Testis (tissue), 3 donors: ENCODE measurements around the gene CDON. TPM values are rescaled to one million over a fixed set of nuclear protein-coding genes. Genes with fewer than 3 reads are reported as not detected.

Experiments
- DNase-seq: peaks from one replicate; pipeline ENCODE4 v3.0.0-alpha.2; 2019
- H3K27ac ChIP-seq, 2 donors: fragments of 200-600 bp; sonication (generic); one replicate each; pipeline ENCODE4 v1.5.1; 2019
- H3K27me3 ChIP-seq: fragments of 200-600 bp; sonication (generic); one replicate; pipeline ENCODE4 v1.5.1; 2019
- H3K36me3 ChIP-seq: fragments of 200-600 bp; sonication (generic); one replicate; pipeline ENCODE4 v1.5.1; 2017; ENCODE audit warnings: low read depth; ENCODE audit errors: missing control alignments
- H3K4me1 ChIP-seq: fragments of 200-600 bp; sonication (generic); one replicate; pipeline ENCODE4 v1.5.1; 2019
- H3K4me3 ChIP-seq, 2 donors: fragments of 200-600 bp; sonication (generic); one replicate each; pipeline ENCODE4 v1.5.1; 2017 to 2019
- H3K9me3 ChIP-seq: fragments of 200-600 bp; sonication (generic); one replicate; pipeline ENCODE4 v1.5.1; 2017
- POLR2A ChIP-seq: fragments of 450-650 bp; IDR thresholded peaks from one replicate; pipeline ENCODE4 v1.6.1; 2017; ENCODE audit warnings: antibody characterized with exemption, mild to moderate bottlenecking, moderate library complexity
- WGBS, 2 donors: methylation state at CpG; one replicate each; pipeline ENCODE4 v1.1.5; 2018; 5-methylcytosine and 5-hydroxymethylcytosine counted together
- intact Hi-C: fragments of 100-400 bp; cut with DNase I; formaldehyde crosslinking; loops from one replicate; pipeline ENCODE4 v1.15.1; 2023; ENCODE audit warnings: low total_unique reads
- polyA plus RNA-seq: library from polyadenylated mRNA; stranded (reverse); fragments of 350-450 nt; fragmentation: Illumina TruSeq; extraction: RNeasy Lipid Tissue Mini Kit (QIAGEN cat#74804); gene quantifications from one replicate; pipeline ENCODE4 v1.2.3, GENCODE V29; 2014; ENCODE audit warnings: low read depth, low replicate concordance; ENCODE audit not compliant: insufficient read depth
- total RNA-seq, 2 donors: library from RNA; depleted of rRNA; stranded (reverse); fragments of >200 nt; gene quantifications; one replicate each; pipeline ENCODE4 v1.2.3, GENCODE V29; 2016
- TF ChIP-seq, protein P1 (sequence below), 3 experiments: fragments of 450-650 bp in 2 of 3; fragments of 200-600 bp in 1 of 3; sonication (generic) in 1 of 3; IDR thresholded peaks; one replicate each; pipeline ENCODE4 v1.5.1; 2016 to 2019; ENCODE audit warnings: antibody characterized with exemption in 3 of 3, mild to moderate bottlenecking in 2 of 3, moderate library complexity in 1 of 3

The CDON gene
- total and polyA plus RNA-seq, 3 donors from 2014 or later: 20.6 to 27.7 (median 23.9) TPM

DNA sequence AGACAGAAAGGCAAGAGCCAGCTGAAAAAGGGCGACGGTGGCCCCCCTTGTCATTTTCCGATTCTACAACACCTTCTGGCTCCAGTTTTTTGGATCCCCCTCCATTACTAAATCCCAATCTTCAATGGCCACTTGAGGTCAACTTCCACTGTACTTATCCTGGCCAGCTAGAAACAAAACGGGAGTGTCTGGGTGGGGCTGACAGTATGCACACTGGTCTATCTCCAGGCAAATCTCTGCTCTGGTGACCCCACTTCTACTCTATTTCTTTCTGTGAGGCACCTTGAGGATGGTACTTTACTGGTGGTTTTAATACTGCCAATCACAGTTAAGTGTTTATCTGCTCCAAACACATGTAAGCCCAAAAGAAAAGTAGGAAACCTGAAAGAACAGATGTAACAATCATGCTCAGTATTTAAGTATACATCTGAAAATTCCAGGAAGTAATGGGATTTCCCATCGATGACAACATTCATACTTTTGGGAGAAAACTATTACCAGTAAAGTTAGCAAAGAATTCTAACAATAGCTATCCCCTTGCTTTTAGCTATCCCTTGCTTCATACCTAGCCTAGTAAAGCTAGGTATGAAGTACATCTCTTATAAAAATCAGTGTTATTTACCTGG, 16.0 kb downstream of the CDON start:
- Histone ChIP-seq H3K27ac (no peak overlapping the region), H3K4me3 (no peak overlapping the region), H3K27me3 (no peaks in the 10 kb centered on the region), H3K9me3 (no peaks in the 10 kb centered on the region), H3K36me3 (no peaks in the 10 kb centered on the region), H3K4me1 (no peaks in the 10 kb centered on the region)
- WGBS, 2 donors: 82 to 90% methylated on average over 5 of the region's 5 CpGs
- TF ChIP-seq, protein P1, sequence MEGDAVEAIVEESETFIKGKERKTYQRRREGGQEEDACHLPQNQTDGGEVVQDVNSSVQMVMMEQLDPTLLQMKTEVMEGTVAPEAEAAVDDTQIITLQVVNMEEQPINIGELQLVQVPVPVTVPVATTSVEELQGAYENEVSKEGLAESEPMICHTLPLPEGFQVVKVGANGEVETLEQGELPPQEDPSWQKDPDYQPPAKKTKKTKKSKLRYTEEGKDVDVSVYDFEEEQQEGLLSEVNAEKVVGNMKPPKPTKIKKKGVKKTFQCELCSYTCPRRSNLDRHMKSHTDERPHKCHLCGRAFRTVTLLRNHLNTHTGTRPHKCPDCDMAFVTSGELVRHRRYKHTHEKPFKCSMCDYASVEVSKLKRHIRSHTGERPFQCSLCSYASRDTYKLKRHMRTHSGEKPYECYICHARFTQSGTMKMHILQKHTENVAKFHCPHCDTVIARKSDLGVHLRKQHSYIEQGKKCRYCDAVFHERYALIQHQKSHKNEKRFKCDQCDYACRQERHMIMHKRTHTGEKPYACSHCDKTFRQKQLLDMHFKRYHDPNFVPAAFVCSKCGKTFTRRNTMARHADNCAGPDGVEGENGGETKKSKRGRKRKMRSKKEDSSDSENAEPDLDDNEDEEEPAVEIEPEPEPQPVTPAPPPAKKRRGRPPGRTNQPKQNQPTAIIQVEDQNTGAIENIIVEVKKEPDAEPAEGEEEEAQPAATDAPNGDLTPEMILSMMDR (IDR thresholded peaks at IDR 0.05): no peak
- TF ChIP-seq POLR2A: no peak
- no peak for DNase-seq
- intact Hi-C loops: no loop called here

DNA sequence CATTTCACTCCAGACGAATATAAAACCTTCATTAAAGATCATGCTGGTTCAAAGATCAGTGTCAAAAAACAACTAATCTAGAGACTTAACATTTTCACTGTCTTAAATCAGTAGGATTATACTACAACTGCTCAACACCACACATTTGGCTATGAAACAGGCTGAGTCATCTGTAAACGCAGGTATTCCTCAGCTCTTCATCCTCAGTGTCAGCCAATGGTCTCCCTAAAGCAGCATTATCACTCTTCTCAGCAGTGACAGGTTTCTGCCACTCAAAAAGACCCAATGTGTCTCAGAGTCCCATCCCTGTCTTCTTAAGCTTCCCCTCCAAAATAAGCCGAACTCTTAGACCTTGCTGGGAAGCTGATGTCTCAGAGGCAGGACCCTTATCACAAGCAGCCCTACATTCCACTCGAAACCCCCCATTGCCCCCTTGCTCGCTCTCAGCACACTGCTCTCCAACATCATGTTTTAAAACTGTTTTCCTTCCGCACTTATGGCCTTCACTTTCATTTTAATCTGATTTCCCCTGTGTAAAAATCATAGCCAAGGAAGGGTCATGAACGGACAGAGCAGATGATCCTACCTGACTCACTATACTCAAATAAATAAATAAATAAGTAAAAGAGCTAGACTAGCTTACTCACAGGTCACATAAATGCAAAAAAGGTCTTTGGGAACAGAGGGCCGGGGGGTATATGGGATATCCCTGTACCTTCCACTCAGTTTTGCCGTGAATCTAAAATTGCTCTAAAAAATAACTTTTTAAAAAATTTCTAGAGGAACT, 23.0 kb downstream of the CDON start:
- Histone ChIP-seq H3K27ac (no peak overlapping the region), H3K36me3 (no peaks in the 10 kb centered on the region), H3K4me3 (no peak overlapping the region), H3K27me3 (no peaks in the 10 kb centered on the region), H3K4me1 (no peaks in the 10 kb centered on the region), H3K9me3 (no peaks in the 10 kb centered on the region)
- no peak for DNase-seq
- TF ChIP-seq POLR2A: no peak
- TF ChIP-seq, protein P1 (IDR thresholded peaks at IDR 0.05): no peak
- intact Hi-C loops: no loop called here
- WGBS, 2 donors: 76 to 79% methylated on average over 9 of the region's 9 CpGs

GRCh38 chr11:126035718-126036117, 26.9 kb downstream of the CDON start:
- H3K27me3 ChIP-seq: no peaks in the 10 kb centered on the region
- intact Hi-C loops: no loop called here
- WGBS, 2 donors: 87 to 88% methylated on average over 5 of the region's 5 CpGs
- DNase-seq: no peak
- H3K27ac ChIP-seq: no peak overlapping the region
- H3K4me3 ChIP-seq: no peak overlapping the region
- TF ChIP-seq POLR2A: no peak
- TF ChIP-seq, protein P1 (IDR thresholded peaks at IDR 0.05): no peak
- no peaks in the 10 kb centered on the region for H3K36me3 ChIP-seq
- H3K4me1 ChIP-seq: no peaks in the 10 kb centered on the region
- H3K9me3 ChIP-seq: no peaks in the 10 kb centered on the region

DNA sequence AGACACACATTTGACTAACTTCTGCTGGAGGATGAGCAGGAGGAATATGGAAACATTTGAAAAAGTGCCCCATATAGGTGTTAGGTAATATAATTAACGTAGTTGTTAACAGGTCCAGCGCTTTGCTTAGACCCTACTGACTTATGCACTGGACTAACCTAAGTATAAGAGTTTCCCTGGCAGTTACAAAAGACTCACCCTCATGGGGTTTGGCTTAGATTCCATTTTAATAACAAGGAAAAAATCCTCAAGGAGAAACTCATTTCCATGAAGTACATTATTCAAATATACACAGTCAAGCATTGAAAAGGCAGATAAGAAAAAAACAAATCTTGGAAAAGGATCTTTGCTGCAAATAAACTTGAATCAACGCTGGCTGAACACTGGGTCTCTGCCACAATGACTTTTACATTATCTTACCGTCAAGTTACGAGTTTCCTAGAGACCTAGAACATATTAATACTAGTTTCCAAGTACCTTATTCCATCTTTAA, 27.7 kb downstream of the CDON start:
- intact Hi-C loops: no loop called here
- no peak for DNase-seq
- 61 to 63% methylated on average over 5 of the region's 5 CpGs for WGBS, 2 donors
- no peaks in the 10 kb centered on the region for H3K9me3 ChIP-seq
- H3K36me3 ChIP-seq: no peaks in the 10 kb centered on the region
- H3K4me1 ChIP-seq: no peaks in the 10 kb centered on the region
- H3K27me3 ChIP-seq: no peaks in the 10 kb centered on the region
- H3K27ac ChIP-seq: no peak overlapping the region
- no peak overlapping the region for H3K4me3 ChIP-seq
- TF ChIP-seq POLR2A: no peak
- TF ChIP-seq, protein P1 (IDR thresholded peaks at IDR 0.05): no peak
